ENCODE results near the gene TMEM117. TPM values are rescaled to one million over a fixed set of nuclear protein-coding genes. Genes with fewer than 3 reads are reported as not detected.

TMEM117 gene
- total and polyA plus RNA-seq, 10 of the 15 experiments (the other 5 are each of a cell fraction or from before 2014, with no cell fraction given), result 3.1 to 8.2 (median 6.1) TPM

DNA sequence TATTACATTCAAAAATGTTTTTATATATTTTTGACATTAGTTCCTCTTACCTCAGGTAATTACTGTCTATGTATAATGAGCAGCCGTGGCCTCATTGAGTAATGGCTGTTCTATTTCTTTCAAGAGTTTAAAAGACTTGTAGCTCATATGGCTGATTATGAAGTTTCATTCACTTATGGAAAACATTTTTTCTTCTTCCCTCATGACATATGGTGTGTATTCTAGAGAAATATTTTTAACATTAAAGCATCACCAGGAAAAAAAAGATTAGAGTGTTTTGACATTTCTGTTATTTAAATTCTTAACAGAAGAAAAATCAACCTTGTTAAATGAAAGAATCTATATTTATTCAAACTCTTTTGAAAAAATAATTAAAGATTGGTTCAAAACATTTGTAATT lies 422.4 kb downstream of the TMEM117 start:
- H3K4me2 ChIP-seq (ENCODE audit: control insufficient read depth, insufficient read depth), result no peak overlapping the region
- DNase-seq (ENCODE audit: low read depth, low spot score) (no peak), ATAC-seq (no peak), FAIRE-seq (no peak)
- H3K79me2 ChIP-seq (ENCODE audit: control insufficient read depth, insufficient read depth, low read length), result no peaks in the 10 kb centered on the region
- SMC1A ChIA-PET (ENCODE audit: uncharacterized antibody, unreplicated experiment), result no interaction called here
- 37% methylated on average over 1 of the region's 1 CpG for WGBS (ENCODE audit: insufficient coverage, insufficient replicate concordance, low lambda C conversion rate, missing lambda C conversion rate)
- CTCF ChIA-PET, result no interaction called here
- POLR2A ChIA-PET, result no interaction called here
- H3K27me3 ChIP-seq (replicated peaks in 1 of 2; ENCODE audit: control insufficient read depth in 2 of 2, insufficient read depth in 2 of 2, low read length in 1 of 2), result no peaks in the 10 kb centered on the region
- H3K4me3 ChIP-seq, result no peak overlapping the region
- intact Hi-C loops (cut with micrococcal nuclease; ENCODE audit: unreplicated experiment), result no loop called here
- H4K20me1 ChIP-seq (ENCODE audit: control insufficient read depth, insufficient read depth), result no peaks in the 10 kb centered on the region
- no peaks in the 10 kb centered on the region for H3K9me3 ChIP-seq (replicated peaks; ENCODE audit: control insufficient read depth, insufficient read depth, low read length)
- no peak overlapping the region for H3K9ac ChIP-seq (ENCODE audit: control insufficient read depth, insufficient read depth, low read length)
- H3K4me1 ChIP-seq (ENCODE audit: control insufficient read depth, insufficient read depth, low read length), result no peaks in the 10 kb centered on the region
- no TSS peak for BruUV-seq (replicated peaks)
- in situ Hi-C loops (cut with MboI), result no loop called here
- H2AFZ ChIP-seq (ENCODE audit: control insufficient read depth, low read depth, low read length), result no peak overlapping the region
- no peaks in the 10 kb centered on the region for H3K36me3 ChIP-seq (ENCODE audit: control insufficient read depth in 2 of 2, insufficient read depth in 2 of 2, low read length in 1 of 2)
- no peak overlapping the region for H3K27ac ChIP-seq (ENCODE audit: control insufficient read depth, insufficient read depth)
- TF ChIP-seq WRNIP1 (IDR thresholded peaks at IDR 0.05; ENCODE audit: borderline replicate concordance, low read depth, low read length) (no peak), EED (IDR thresholded peaks at IDR 0.05; ENCODE audit: low read depth) (no peak)
- TF ChIP-seq, protein P1, sequence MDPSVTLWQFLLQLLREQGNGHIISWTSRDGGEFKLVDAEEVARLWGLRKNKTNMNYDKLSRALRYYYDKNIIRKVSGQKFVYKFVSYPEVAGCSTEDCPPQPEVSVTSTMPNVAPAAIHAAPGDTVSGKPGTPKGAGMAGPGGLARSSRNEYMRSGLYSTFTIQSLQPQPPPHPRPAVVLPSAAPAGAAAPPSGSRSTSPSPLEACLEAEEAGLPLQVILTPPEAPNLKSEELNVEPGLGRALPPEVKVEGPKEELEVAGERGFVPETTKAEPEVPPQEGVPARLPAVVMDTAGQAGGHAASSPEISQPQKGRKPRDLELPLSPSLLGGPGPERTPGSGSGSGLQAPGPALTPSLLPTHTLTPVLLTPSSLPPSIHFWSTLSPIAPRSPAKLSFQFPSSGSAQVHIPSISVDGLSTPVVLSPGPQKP (IDR thresholded peaks at IDR 0.05; ENCODE audit: low read depth, low read length), result no peak
- RAD21 ChIA-PET (ENCODE audit: unreplicated experiment), result no interaction called here

- H3K36me3 ChIP-seq (ENCODE audit: control insufficient read depth in 2 of 2, insufficient read depth in 2 of 2, low read length in 1 of 2), result no peaks in the 10 kb centered on the region
- no peaks in the 10 kb centered on the region for H3K27me3 ChIP-seq (replicated peaks in 1 of 2; ENCODE audit: control insufficient read depth in 2 of 2, insufficient read depth in 2 of 2, low read length in 1 of 2)
- no peak overlapping the region for H2AFZ ChIP-seq (ENCODE audit: control insufficient read depth, low read depth, low read length)
- H3K27ac ChIP-seq (ENCODE audit: control insufficient read depth, insufficient read depth), result no peak overlapping the region
- no TSS peak for BruUV-seq (replicated peaks)
- H3K9ac ChIP-seq (ENCODE audit: control insufficient read depth, insufficient read depth, low read length), result no peak overlapping the region
- ChIA-PET SMC1A (ENCODE audit: uncharacterized antibody, unreplicated experiment) (no interaction called here), RAD21 (ENCODE audit: unreplicated experiment) (no interaction called here), POLR2A (no interaction called here), CTCF (no interaction called here)
- TF ChIP-seq ZBTB11 (CRISPR knock-in tag; IDR thresholded peaks at IDR 0.05), result no peak
- no peak for TF ChIP-seq SMAD1 (IDR thresholded peaks at IDR 0.05; ENCODE audit: low read depth, partially characterized antibody)
- no peak for TF ChIP-seq ZNF274 (IDR thresholded peaks at IDR 0.05; ENCODE audit: insufficient read depth, insufficient read length)
- TF ChIP-seq ZBED1 (IDR thresholded peaks at IDR 0.05; ENCODE audit: borderline replicate concordance), result no peak
- TF ChIP-seq, protein P2, sequence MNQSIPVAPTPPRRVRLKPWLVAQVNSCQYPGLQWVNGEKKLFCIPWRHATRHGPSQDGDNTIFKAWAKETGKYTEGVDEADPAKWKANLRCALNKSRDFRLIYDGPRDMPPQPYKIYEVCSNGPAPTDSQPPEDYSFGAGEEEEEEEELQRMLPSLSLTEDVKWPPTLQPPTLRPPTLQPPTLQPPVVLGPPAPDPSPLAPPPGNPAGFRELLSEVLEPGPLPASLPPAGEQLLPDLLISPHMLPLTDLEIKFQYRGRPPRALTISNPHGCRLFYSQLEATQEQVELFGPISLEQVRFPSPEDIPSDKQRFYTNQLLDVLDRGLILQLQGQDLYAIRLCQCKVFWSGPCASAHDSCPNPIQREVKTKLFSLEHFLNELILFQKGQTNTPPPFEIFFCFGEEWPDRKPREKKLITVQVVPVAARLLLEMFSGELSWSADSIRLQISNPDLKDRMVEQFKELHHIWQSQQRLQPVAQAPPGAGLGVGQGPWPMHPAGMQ (IDR thresholded peaks at IDR 0.05; ENCODE audit: borderline replicate concordance), result no peak
- TF ChIP-seq JUND (IDR thresholded peaks at IDR 0.05; ENCODE audit: low read depth, low read length), result no peak
- no peak for TF ChIP-seq YY1 (IDR thresholded peaks at IDR 0.05; ENCODE audit: low read depth, low read length)
- TF ChIP-seq EGR1 (IDR thresholded peaks at IDR 0.05; ENCODE audit: borderline replicate concordance in 1 of 2, low read depth in 2 of 2, low read length in 2 of 2), result no peak
- no peak for TF ChIP-seq IRF4 (IDR thresholded peaks at IDR 0.05; ENCODE audit: low read depth, low read length)
- TF ChIP-seq NFIC (IDR thresholded peaks at IDR 0.05; ENCODE audit: low read depth, low read length), result no peak
- TF ChIP-seq YBX1 (IDR thresholded peaks at IDR 0.05), result no peak
- no peak for TF ChIP-seq WRNIP1 (IDR thresholded peaks at IDR 0.05; ENCODE audit: borderline replicate concordance, low read depth, low read length)
- no peaks in the 10 kb centered on the region for H3K79me2 ChIP-seq (ENCODE audit: control insufficient read depth, insufficient read depth, low read length)
- intact Hi-C loops (cut with micrococcal nuclease; ENCODE audit: unreplicated experiment), result no loop called here
- H3K4me1 ChIP-seq (ENCODE audit: control insufficient read depth, insufficient read depth, low read length), result no peaks in the 10 kb centered on the region
- 89% methylated on average over 6 of the region's 6 CpGs for WGBS (ENCODE audit: insufficient coverage, insufficient replicate concordance, low lambda C conversion rate, missing lambda C conversion rate)
- no peak for ATAC-seq
- H3K4me3 ChIP-seq, result no peak overlapping the region
- no peak overlapping the region for H3K4me2 ChIP-seq (ENCODE audit: control insufficient read depth, insufficient read depth)
- FAIRE-seq, result no peak
- DNase-seq (ENCODE audit: low read depth, low spot score), result no peak
- in situ Hi-C loops (cut with MboI), result no loop called here
- H3K9me3 ChIP-seq (replicated peaks; ENCODE audit: control insufficient read depth, insufficient read depth, low read length), result no peaks in the 10 kb centered on the region
- no peaks in the 10 kb centered on the region for H4K20me1 ChIP-seq (ENCODE audit: control insufficient read depth, insufficient read depth)
Observed at GRCh38 chr12:44259890-44260289, 424.0 kb downstream of the TMEM117 start.
